ENCODE measurements around the gene GRIK4. TPM values are rescaled to one million over a fixed set of nuclear protein-coding genes. Genes with fewer than 3 reads are reported as not detected.

The GRIK4 gene
- total RNA-seq, 6 experiments from 2014 or later = 0.07 to 0.11 TPM; not detected in 4

GRCh38 chr11:120550007-120550406 lies 38.5 kb downstream of the GRIK4 start:
- H3K36me3 ChIP-seq = no peaks in the 10 kb centered on the region
- DNase-seq (no peak), ATAC-seq (no peak)
- no peak for TF ChIP-seq CTCF (IDR thresholded peaks at IDR 0.05)
- TF ChIP-seq POLR2A (IDR thresholded peaks at IDR 0.05) = no peak
- H3K9me3 ChIP-seq = no peaks in the 10 kb centered on the region
- no peak overlapping the region for H3K27ac ChIP-seq
- peaks cover 0 to 6% (median 0%) of the 10 kb centered on the region in 4 donors for H3K4me1 ChIP-seq
- intact Hi-C loops (cut with DNase I) = loop anchor here in 1 of 2 donors (10.0 kb wide), 1 partner anchor 55 kb away; no protein-coding TSS in a partner anchor
- 79% methylated on average over 5 of the region's 5 CpGs for WGBS (ENCODE audit: insufficient coverage, low coverage, low lambda C conversion rate, missing lambda C conversion rate)
- H3K4me3 ChIP-seq = no peak overlapping the region
- H3K27me3 ChIP-seq = no peaks in the 10 kb centered on the region

GRCh38 chr11:120551191-120551590 lies 39.6 kb downstream of the GRIK4 start:
- Histone ChIP-seq H3K27me3 (no peaks in the 10 kb centered on the region), H3K4me3 (no peak overlapping the region), H3K4me1 (peaks cover 0 to 6% (median 0%) of the 10 kb centered on the region in 4 donors), H3K36me3 (no peaks in the 10 kb centered on the region), H3K27ac (no peak overlapping the region), H3K9me3 (no peaks in the 10 kb centered on the region)
- no peak for ATAC-seq
- DNase-seq = no peak
- WGBS (ENCODE audit: insufficient coverage, low coverage, low lambda C conversion rate, missing lambda C conversion rate) = 82% methylated on average over 4 of the region's 7 CpGs
- TF ChIP-seq CTCF (IDR thresholded peaks at IDR 0.05) (no peak), POLR2A (IDR thresholded peaks at IDR 0.05) (no peak)
- intact Hi-C loops (cut with DNase I) = loop anchor here in 1 of 2 donors (10.0 kb wide), 1 partner anchor 54 kb away; no protein-coding TSS in a partner anchor

GRCh38 chr11:120554766-120555432 lies 43.4 kb downstream of the GRIK4 start:
- Histone ChIP-seq H3K27me3 (no peaks in the 10 kb centered on the region), H3K4me1 (no peaks in the 10 kb centered on the region), H3K4me3 (no peak overlapping the region), H3K36me3 (no peaks in the 10 kb centered on the region), H3K9me3 (no peaks in the 10 kb centered on the region), H3K27ac (no peak overlapping the region)
- ATAC-seq (peak; percentile 28 to 64 (median 58)), DNase-seq (no peak)
- intact Hi-C loops (cut with DNase I) = loop anchor here in 1 of 2 donors (10.0 kb wide), 1 partner anchor 50 kb away; no protein-coding TSS in a partner anchor
- TF ChIP-seq CTCF (IDR thresholded peaks at IDR 0.05) (no peak), POLR2A (IDR thresholded peaks at IDR 0.05) (no peak)
- no CpG with 5 or more reads among the region's 14 CpGs for WGBS (ENCODE audit: insufficient coverage, low coverage, low lambda C conversion rate, missing lambda C conversion rate)

- intact Hi-C loops (cut with DNase I) = loop anchor here in 1 of 2 donors (10.0 kb wide), 1 partner anchor 49 kb away; no protein-coding TSS in a partner anchor
- 55% methylated on average over 10 of the region's 11 CpGs for WGBS (ENCODE audit: insufficient coverage, low coverage, low lambda C conversion rate, missing lambda C conversion rate)
- Histone ChIP-seq H3K9me3 (no peaks in the 10 kb centered on the region), H3K27me3 (no peaks in the 10 kb centered on the region), H3K4me3 (no peak overlapping the region), H3K36me3 (no peaks in the 10 kb centered on the region), H3K4me1 (no peaks in the 10 kb centered on the region), H3K27ac (no peak overlapping the region)
- ATAC-seq = no peak
- DNase-seq = no peak
- TF ChIP-seq POLR2A (IDR thresholded peaks at IDR 0.05) (no peak), CTCF (IDR thresholded peaks at IDR 0.05) (no peak)
Measured at GRCh38 chr11:120555433-120555773, 43.9 kb downstream of the GRIK4 start.
